Measurements from ENCODE around the gene TRPM3. TPM values are rescaled to one million over a fixed set of nuclear protein-coding genes. Genes with fewer than 3 reads are reported as not detected.

Gene TRPM3
- total and polyA plus RNA-seq, 2 of the 8 experiments (the other 6 are each of a cell fraction or from before 2014, with no cell fraction given), result 2.4 to 10.9 TPM

GRCh38 chr9:70881333-70881732 lies 240.1 kb downstream of the TRPM3 start:
- Histone ChIP-seq H2BK12ac (ENCODE audit: low read depth, low read length) (no peak overlapping the region), H3K79me2 (ENCODE audit: control insufficient read depth in 1 of 2, insufficient read depth in 2 of 2, low read length in 2 of 2) (no peaks in the 10 kb centered on the region), H4K91ac (replicated peaks; ENCODE audit: insufficient read length, low read length) (no peak overlapping the region), H3K9me3 (ENCODE audit: insufficient read depth in 2 of 2, low read depth in 1 of 2, low read length in 1 of 2) (no peaks in the 10 kb centered on the region), H3K14ac (ENCODE audit: insufficient read length) (no peak overlapping the region), H3K79me1 (ENCODE audit: low read depth, low read length) (no peaks in the 10 kb centered on the region), H3K23me2 (ENCODE audit: low read depth, low read length) (no peaks in the 10 kb centered on the region), H3K4ac (replicated peaks; ENCODE audit: insufficient read length, low read depth, low read length) (no peak overlapping the region), H2BK15ac (ENCODE audit: low read length) (no peak overlapping the region), H3K4me2 (ENCODE audit: insufficient read depth in 1 of 2, low read depth in 2 of 2, low read length in 2 of 2) (no peak overlapping the region), H2BK20ac (ENCODE audit: low read length) (no peak overlapping the region), H3K56ac (replicated peaks; ENCODE audit: insufficient read length, low read depth, low read length) (no peak overlapping the region), H4K20me1 (replicated peaks in 1 of 2; ENCODE audit: control insufficient read depth in 1 of 2, insufficient read depth in 2 of 2, low read length in 2 of 2) (no peaks in the 10 kb centered on the region), H3K18ac (ENCODE audit: extremely low read depth, low read length) (no peak overlapping the region), H4K8ac (ENCODE audit: extremely low read depth, insufficient read depth, low read length) (no peak overlapping the region), H3K36me3 (ENCODE audit: control insufficient read depth in 2 of 4, insufficient read depth in 4 of 4, low read length in 3 of 4) (no peaks in the 10 kb centered on the region), H3K4me1 (replicated peaks in 1 of 4; ENCODE audit: control insufficient read depth in 3 of 4, insufficient read depth in 4 of 4, low read length in 3 of 4) (peaks cover 0 to 12% (median 3%) of the 10 kb centered on the region in 4 experiments; a peak in 2 of 7 replicates), H2AFZ (ENCODE audit: low read length) (no peak overlapping the region), H3K9ac (replicated peaks in 1 of 4; ENCODE audit: extremely low read depth in 1 of 4, low read depth in 3 of 4, low read length in 3 of 4) (no peak overlapping the region), H2BK120ac (replicated peaks; ENCODE audit: low read depth, low read length) (no peak overlapping the region), H3K27ac (ENCODE audit: low read depth, low read length) (no peak overlapping the region), H3K4me3 (ENCODE audit: extremely low read depth in 1 of 4, insufficient read depth in 2 of 4, low read depth in 3 of 4, low read length in 4 of 4) (no peak overlapping the region), H2AK5ac (ENCODE audit: low read depth, low read length) (no peak overlapping the region), H3K27me3 (replicated peaks in 1 of 4; ENCODE audit: control insufficient read depth in 3 of 4, extremely low read depth in 1 of 4, insufficient read depth in 3 of 4, low read length in 3 of 4) (no peaks in the 10 kb centered on the region; a peak in 1 of 7 replicates), H4K5ac (ENCODE audit: insufficient read length, low read depth, low read length) (no peak overlapping the region), H2BK5ac (ENCODE audit: low read depth, low read length) (no peak overlapping the region), H3K23ac (ENCODE audit: insufficient read length) (no peak overlapping the region)
- TF ChIP-seq SP2 (IDR thresholded peaks at IDR 0.05; ENCODE audit: low read length), result no peak
- no peak for DNase-seq (ENCODE audit: low read depth in 1 of 2, low spot score in 2 of 2)
- ChIA-PET CTCF (ENCODE audit: partially characterized antibody) (no interaction called here), POLR2A (ENCODE audit: partially characterized antibody) (no interaction called here)
- WGBS, 2 experiments (ENCODE audit: extremely low coverage in 1 of 2, insufficient coverage in 1 of 2, insufficient read length in 1 of 2, insufficient replicate concordance in 2 of 2, low coverage in 1 of 2, low lambda C conversion rate in 2 of 2, missing lambda C conversion rate in 1 of 2), result 85% methylated on average over 6 of the region's 6 CpGs; no CpG with 5 or more reads in 1 of the 2 experiments
- FAIRE-seq, result no peak

Measured in H1 (cell line).